Peyer's patch (tissue), 4 donors: ENCODE measurements around the gene GPATCH2.

Experiments used
- POLR2A ChIP-seq, 2 donors: fragments of 450-650 bp; IDR thresholded peaks; one replicate each; pipeline ENCODE4 v1.5.1; 2017; ENCODE audit warnings: antibody characterized with exemption in 2 of 2, mild to moderate bottlenecking in 2 of 2, moderate library complexity in 2 of 2
- TF ChIP-seq, protein P1 (sequence below), 6 experiments: fragments of 450-650 bp in 4 of 6; fragments of 200-600 bp in 2 of 6; sonication (generic) in 1 of 6; IDR thresholded peaks; one replicate each; pipeline ENCODE4 v1.5.1; 2017 to 2019; ENCODE audit warnings: antibody characterized with exemption in 6 of 6, mild to moderate bottlenecking in 3 of 6, moderate library complexity in 1 of 6

DNA sequence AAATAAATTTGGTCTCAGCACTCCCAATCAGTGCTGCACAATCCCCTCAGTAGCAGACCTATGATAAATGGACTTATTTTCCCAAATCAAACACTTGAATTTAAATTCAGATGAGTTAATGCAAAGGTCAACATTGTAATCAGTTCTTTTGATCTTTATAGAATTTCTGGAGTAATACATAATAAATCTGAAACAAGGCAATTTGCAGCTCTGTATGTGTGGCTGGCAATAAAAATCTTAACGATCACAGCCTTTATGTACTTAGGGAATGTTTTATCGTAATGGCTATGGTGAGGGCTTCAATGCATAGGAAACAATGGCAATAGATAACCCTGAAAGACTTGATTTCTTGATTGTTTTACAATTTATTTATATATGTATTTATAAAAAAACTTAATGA is 91.4 kb downstream of the GPATCH2 start:
- TF ChIP-seq, protein P1, sequence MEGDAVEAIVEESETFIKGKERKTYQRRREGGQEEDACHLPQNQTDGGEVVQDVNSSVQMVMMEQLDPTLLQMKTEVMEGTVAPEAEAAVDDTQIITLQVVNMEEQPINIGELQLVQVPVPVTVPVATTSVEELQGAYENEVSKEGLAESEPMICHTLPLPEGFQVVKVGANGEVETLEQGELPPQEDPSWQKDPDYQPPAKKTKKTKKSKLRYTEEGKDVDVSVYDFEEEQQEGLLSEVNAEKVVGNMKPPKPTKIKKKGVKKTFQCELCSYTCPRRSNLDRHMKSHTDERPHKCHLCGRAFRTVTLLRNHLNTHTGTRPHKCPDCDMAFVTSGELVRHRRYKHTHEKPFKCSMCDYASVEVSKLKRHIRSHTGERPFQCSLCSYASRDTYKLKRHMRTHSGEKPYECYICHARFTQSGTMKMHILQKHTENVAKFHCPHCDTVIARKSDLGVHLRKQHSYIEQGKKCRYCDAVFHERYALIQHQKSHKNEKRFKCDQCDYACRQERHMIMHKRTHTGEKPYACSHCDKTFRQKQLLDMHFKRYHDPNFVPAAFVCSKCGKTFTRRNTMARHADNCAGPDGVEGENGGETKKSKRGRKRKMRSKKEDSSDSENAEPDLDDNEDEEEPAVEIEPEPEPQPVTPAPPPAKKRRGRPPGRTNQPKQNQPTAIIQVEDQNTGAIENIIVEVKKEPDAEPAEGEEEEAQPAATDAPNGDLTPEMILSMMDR (IDR thresholded peaks at IDR 0.05): no peak
- no peak for TF ChIP-seq POLR2A (IDR thresholded peaks at IDR 0.05)
